SK-N-MC (cell line): Measurements from ENCODE around the gene NDRG3.

Experiments used
- EZH2 ChIP-seq: fragments of 200-600 bp; sonication (generic); IDR thresholded peaks from one replicate; pipeline ENCODE4 v1.6.1; 2017; ENCODE audit warnings: antibody characterized with exemption
- FOXP2 ChIP-seq: optimal IDR thresholded peaks from 2 replicates; pipeline ENCODE3; 2011; ENCODE audit warnings: mild to moderate bottlenecking, moderate library complexity; ENCODE audit not compliant: insufficient read depth; ENCODE audit errors: extremely low read length, control extremely low read depth
- POLR2AphosphoS5 ChIP-seq: IDR thresholded peaks from 2 replicates; pipeline ENCODE4 v1.6.1; 2012; ENCODE audit warnings: mild to moderate bottlenecking, low read depth, low read length, borderline replicate concordance

GRCh38 chr20:36793294-36794115, 47.6 kb upstream of the NDRG3 start:
- TF ChIP-seq EZH2 (no peak), POLR2AphosphoS5 (no peak), FOXP2 (no peak)
